NCI-H446 treated with DMSO at 0.1 percent for 48 hours (cell line): ENCODE data around the gene TMED6.
"Not testable (repeated sequence)": the region's sequence is repeated elsewhere in the genome, so short reads cannot be mapped to it uniquely, and the experiment has no call there.

Source experiments
- DNase-seq: peaks from one replicate; lab custom pipeline; 2025; lab: John Stamatoyannopoulos, UW

Gene TMED6

GRCh38 chr16:69360070-69360469, 8.5 kb upstream of the TMED6 start:
- not testable (repeated sequence) for DNase-seq

- DNase-seq: no peak
Observed at GRCh38 chr16:69350536-69351133, 951 bp downstream of the TMED6 start.

GRCh38 chr16:69349536-69349935, 2.0 kb downstream of the TMED6 start:
- DNase-seq: no peak

GRCh38 chr16:69348222-69348621, 3.4 kb downstream of the TMED6 start:
- no peak for DNase-seq

GRCh38 chr16:69346683-69347082, 4.9 kb downstream of the TMED6 start:
- DNase-seq: no peak

GRCh38 chr16:69345923-69346322, 5.7 kb downstream of the TMED6 start:
- no peak for DNase-seq

GRCh38 chr16:69344171-69344570, 7.4 kb downstream of the TMED6 start:
- no peak for DNase-seq

- no peak for DNase-seq
Observed at GRCh38 chr16:69340095-69340644, 11.4 kb downstream of the TMED6 start.

- peak; percentile 93 for DNase-seq
Observed at GRCh38 chr16:69339289-69340094, 12.1 kb downstream of the TMED6 start, which contains the start of the genes COG8 and NIP7. COG8 (minus strand) TSS chr16:69339564; CDS start chr16:69339552, 12 bp downstream. NIP7 (plus strand) TSS chr16:69339772; CDS start chr16:69339830, 58 bp downstream.

- DNase-seq: no peak
Observed at GRCh38 chr16:69338557-69339288, 12.9 kb downstream of the TMED6 start.

GRCh38 chr16:69334696-69335095, 16.9 kb downstream of the TMED6 start:
- DNase-seq: no peak

GRCh38 chr16:69330286-69331109, 21.1 kb downstream of the TMED6 start, which contains the start of gene PDF:
PDF (minus strand) TSS chr16:69330588; CDS start chr16:69330570, 18 bp downstream.
- peak; percentile 65 for DNase-seq

- DNase-seq: no peak
Observed at GRCh38 chr16:69329369-69330285, 22.0 kb downstream of the TMED6 start.

GRCh38 chr16:69328854-69329316, 22.7 kb downstream of the TMED6 start:
- DNase-seq: no peak

- no peak for DNase-seq
Observed at GRCh38 chr16:69327585-69328310, 23.8 kb downstream of the TMED6 start.

GRCh38 chr16:69326172-69326873, 25.3 kb downstream of the TMED6 start:
- DNase-seq: no peak

GRCh38 chr16:69325784-69326171, 25.8 kb downstream of the TMED6 start:
- DNase-seq: no peak

GRCh38 chr16:69324585-69325253, 26.9 kb downstream of the TMED6 start:
- DNase-seq: no peak
